ENCODE measurements around the gene ACKR1.

GRCh38 chr1:159197561-159198557, 6.8 kb upstream of the ACKR1 start:
- no peak for TF ChIP-seq EZH2 (IDR thresholded peaks at IDR 0.05; ENCODE audit: low read length)
- peak; percentile 85 to 97 (median 88) for TF ChIP-seq CTCF (optimal IDR thresholded peaks at IDR 0.05 in 1 of 3, IDR thresholded peaks at IDR 0.05 in 1 of 3, conservative IDR thresholded peaks at IDR 0.05 in 1 of 3; ENCODE audit: extremely low read depth in 1 of 3, insufficient read depth in 2 of 3, low read length in 3 of 3)

All from keratinocyte (primary cell).